ENCODE results near the gene DHRS12.

DNA sequence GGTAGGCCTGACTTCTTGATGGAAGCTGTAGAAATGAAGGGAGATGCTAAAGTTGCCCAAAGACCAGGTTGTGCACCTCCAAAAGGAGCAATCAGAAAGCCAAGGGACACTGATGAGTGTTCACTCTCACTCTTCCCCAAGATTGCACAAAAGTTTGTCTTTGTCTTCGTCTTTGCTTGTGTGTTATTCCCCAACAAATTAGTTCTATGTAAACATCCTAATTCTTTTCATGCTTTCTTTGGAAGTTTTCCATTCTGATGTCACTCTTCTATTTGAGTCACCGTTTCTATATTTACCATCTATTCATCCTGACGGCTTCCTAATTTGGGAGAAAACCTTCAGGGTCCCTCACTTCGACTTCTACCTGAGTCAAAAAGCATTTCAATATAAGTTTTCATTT is 44.7 kb upstream of the DHRS12 start:
- no peak for TF ChIP-seq POLR2A (IDR thresholded peaks at IDR 0.05; ENCODE audit: low read depth, low read length)
- no peak for TF ChIP-seq POLR2AphosphoS5 (IDR thresholded peaks at IDR 0.05; ENCODE audit: low read depth, low read length)
- TF ChIP-seq SPI1 (IDR thresholded peaks at IDR 0.05; ENCODE audit: low read depth, low read length) = no peak
- TF ChIP-seq TAF1 (IDR thresholded peaks at IDR 0.05; ENCODE audit: low read depth, low read length) = no peak
- no peak for TF ChIP-seq POU2F2 (IDR thresholded peaks at IDR 0.05; ENCODE audit: low read depth, low read length)
- no peak for TF ChIP-seq PAX5 (IDR thresholded peaks at IDR 0.05; ENCODE audit: insufficient read depth, low read length, severe bottlenecking)
